ENCODE results near the gene IKZF2.

- TF ChIP-seq CTCF (IDR thresholded peaks at IDR 0.05 in 2 of 3, conservative IDR thresholded peaks at IDR 0.05 in 1 of 3; ENCODE audit: control insufficient read depth in 2 of 3, extremely low read depth in 1 of 3, insufficient read depth in 1 of 3, low read depth in 3 of 3, low read length in 3 of 3) (no peak), ESRRA (IDR thresholded peaks at IDR 0.05; ENCODE audit: low read length) (no peak), MXI1 (IDR thresholded peaks at IDR 0.05; ENCODE audit: low read depth, low read length) (no peak), JUND (IDR thresholded peaks at IDR 0.05; ENCODE audit: low read depth, low read length) (no peak), TCF12 (IDR thresholded peaks at IDR 0.05; ENCODE audit: low read depth, low read length) (no peak), MAX (IDR thresholded peaks at IDR 0.05; ENCODE audit: low read depth, low read length) (no peak), POLR2A (IDR thresholded peaks at IDR 0.05; ENCODE audit: low read depth, low read length) (no peak), ZBTB11 (CRISPR knock-in tag; IDR thresholded peaks at IDR 0.05) (no peak), CHD4 (IDR thresholded peaks at IDR 0.05) (no peak), USF1 (IDR thresholded peaks at IDR 0.05; ENCODE audit: borderline replicate concordance, extremely low read length, insufficient read depth, low read depth, low read length) (no peak), POLR2AphosphoS5 (IDR thresholded peaks at IDR 0.05; ENCODE audit: low read length) (no peak), ZZZ3 (IDR thresholded peaks at IDR 0.05; ENCODE audit: control insufficient read depth, insufficient read length, low read depth) (no peak), CBX3 (IDR thresholded peaks at IDR 0.05; ENCODE audit: borderline replicate concordance, low read depth) (no peak)
Measured at GRCh38 chr2:213067888-213068287, 83.5 kb downstream of the IKZF2 start.

Data from GM12878 (cell line).